Measurements from ENCODE around the gene EPYC. TPM values are rescaled to one million over a fixed set of nuclear protein-coding genes. Genes with fewer than 3 reads are reported as not detected.

The EPYC gene
- total and polyA plus RNA-seq, 2 of the 4 experiments (the other 2 are of a cell fraction), result not detected

- peak overlapping the region; percentile 45; the same call in 1 of the 2 replicates for H3K4ac ChIP-seq (ENCODE audit: low read depth, low read length)
- POLR2A ChIA-PET (ENCODE audit: unreplicated experiment), result no interaction called here
- no peaks in the 10 kb centered on the region for H3K27me3 ChIP-seq (ENCODE audit: control insufficient read depth, insufficient read depth, low read length)
- in situ Hi-C loops (cut with MboI; ENCODE audit: low sequenced_read_pairs) (no loop called here), intact Hi-C loops (cut with micrococcal nuclease) (no loop called here), dilution Hi-C loops (cut with HindIII; ENCODE audit: low sequenced_read_pairs, unreplicated experiment) (no loop called here)
- peak overlapping the region in 1 of 2 experiments; percentile 84; a peak in 3 of 4 replicates for H4K8ac ChIP-seq (ENCODE audit: low read depth in 2 of 2, low read length in 2 of 2)
- H2BK20ac ChIP-seq (ENCODE audit: low read depth, low read length), result peak overlapping the region; percentile 93; the same call in 1 of the 2 replicates
- no peaks in the 10 kb centered on the region for H3K9me3 ChIP-seq (ENCODE audit: control insufficient read depth, insufficient read depth, low read length)
- no peak overlapping the region for H3K9ac ChIP-seq (ENCODE audit: low read depth, low read length)
- CTCF ChIA-PET, result no interaction called here
- peak overlapping the region; percentile 77 for H2BK5ac ChIP-seq (ENCODE audit: low read depth, low read length, poor library complexity, severe bottlenecking)
- H2AFZ ChIP-seq (replicated peaks; ENCODE audit: low read length, poor library complexity), result no peak overlapping the region
- peak overlapping the region; percentile 64; the same call in 1 of the 2 replicates for H3K14ac ChIP-seq (replicated peaks; ENCODE audit: low read depth, low read length)
- H4K91ac ChIP-seq (ENCODE audit: insufficient read depth, low read depth, low read length), result peak overlapping the region; percentile 52
- peak overlapping the region; percentile 93; the same call in 1 of the 2 replicates for H2BK120ac ChIP-seq (ENCODE audit: low read depth, low read length)
- H2BK15ac ChIP-seq (ENCODE audit: low read depth, low read length), result 0 out of 3 replicates have a peak overlapping the region, but pooled peaks have one; percentile 48
- peak overlapping the region; percentile 96; the same call in 1 of the 2 replicates for H3K18ac ChIP-seq (ENCODE audit: low read depth, low read length)
- H2AK5ac ChIP-seq (ENCODE audit: low read depth, low read length), result peak overlapping the region; percentile 20; the same call in 1 of the 2 replicates
- H3K27ac ChIP-seq (ENCODE audit: insufficient read depth, low read length), result no peak overlapping the region; the same call in 1 of the 2 replicates
- no peak overlapping the region for H3K4me3 ChIP-seq (ENCODE audit: insufficient read depth, low read depth, low read length)
- peak overlapping the region; percentile 73; the same call in 1 of the 2 replicates for H4K5ac ChIP-seq (ENCODE audit: low read depth, low read length)
- no peak overlapping the region for H2AK9ac ChIP-seq (replicated peaks; ENCODE audit: low read depth, low read length, poor library complexity)
- peak overlapping the region; percentile 70; the same call in 1 of the 2 replicates for H3K23ac ChIP-seq (ENCODE audit: low read depth, low read length)
- H3K4me2 ChIP-seq (ENCODE audit: low read depth, low read length), result peak overlapping the region; percentile 27; the same call in 1 of the 2 replicates
- H3K36me3 ChIP-seq (ENCODE audit: control insufficient read depth, insufficient read depth, low read length), result no peaks in the 10 kb centered on the region
- ATAC-seq (ENCODE audit: low read depth), result peak; percentile 68
- H3K79me1 ChIP-seq (ENCODE audit: low read depth in 1 of 2, low read length in 2 of 2), result no peaks in the 10 kb centered on the region
- H3K56ac ChIP-seq (ENCODE audit: extremely low read depth, insufficient read depth, low read length), result no peak overlapping the region
- TF ChIP-seq MAFK (IDR thresholded peaks at IDR 0.05; ENCODE audit: low read depth, low read length) (peak; percentile 73), CTCF (conservative IDR thresholded peaks at IDR 0.05; ENCODE audit: low read depth, low read length) (no peak), CHD1 (IDR thresholded peaks at IDR 0.05; ENCODE audit: low read depth, low read length) (no peak), CEBPB (IDR thresholded peaks at IDR 0.05; ENCODE audit: low read depth, low read length) (peak; percentile 46; the same call in 1 of the 2 replicates)
- peak; percentile 80 for DNase-seq
- H4K20me1 ChIP-seq (ENCODE audit: insufficient read depth, low read length), result no peaks in the 10 kb centered on the region
- no peaks in the 10 kb centered on the region; the same call in 1 of the 2 replicates for H3K4me1 ChIP-seq (ENCODE audit: control insufficient read depth, insufficient read depth, low read length)
- H3K9me1 ChIP-seq (ENCODE audit: insufficient read depth, low read length), result no peaks in the 10 kb centered on the region
- no TSS peak for BruUV-seq (replicated peaks)
Observed at GRCh38 chr12:90922145-90922627, 82.6 kb downstream of the EPYC start.

All from IMR-90 (cell line).